HUES64 (cell line): Measurements from ENCODE around the gene MAGEA8.
"Not testable (repeated sequence)": the region's sequence is repeated elsewhere in the genome, so short reads cannot be mapped to it uniquely, and the experiment has no call there.

ENCODE experiments used
- H3K27ac ChIP-seq: 2 replicates; pipeline ENCODE4 v1.7.0; 2013; ENCODE audit warnings: low read depth, low read length, inconsistent platforms
- H3K27me3 ChIP-seq: 2 replicates; pipeline ENCODE4 v1.6.1; 2013; ENCODE audit warnings: mild to moderate bottlenecking, low read length; ENCODE audit not compliant: insufficient read depth
- H3K36me3 ChIP-seq: 2 replicates; pipeline ENCODE4 v1.6.1; 2013; ENCODE audit warnings: mild to moderate bottlenecking, low read length; ENCODE audit not compliant: insufficient read depth
- H3K4me1 ChIP-seq: 2 replicates; pipeline ENCODE4 v1.6.1; 2013; ENCODE audit warnings: mild to moderate bottlenecking, low read length, moderate library complexity; ENCODE audit not compliant: insufficient read depth
- H3K4me3 ChIP-seq: 2 replicates; pipeline ENCODE4 v1.5.1; 2013; ENCODE audit warnings: mild to moderate bottlenecking, low read length, moderate library complexity
- H3K9ac ChIP-seq: 2 replicates; pipeline ENCODE4 v1.6.1; 2013; ENCODE audit warnings: mild to moderate bottlenecking, low read depth, low read length
- H3K9me3 ChIP-seq: 2 replicates; pipeline ENCODE4 v1.6.1; 2013; ENCODE audit warnings: low read depth, low read length; ENCODE audit not compliant: insufficient read depth
- WGBS: fragments of 150-250, 120-280 bp; methylation state at CpG from one replicate; pipeline ENCODE4 v1.1.7; 2013; ENCODE audit warnings: missing lambda C conversion rate; 5-methylcytosine and 5-hydroxymethylcytosine counted together

The MAGEA8 gene

GRCh38 chrX:149928635-149929034, 47.7 kb downstream of the MAGEA8 start:
- H3K27ac ChIP-seq, H3K9ac ChIP-seq, H3K4me3 ChIP-seq, H3K36me3 ChIP-seq, H3K4me1 ChIP-seq, H3K27me3 ChIP-seq, H3K9me3 ChIP-seq: not testable (repeated sequence)
- no CpG with 5 or more reads among the region's 1 CpG for WGBS

GRCh38 chrX:149929400-149929799, 48.4 kb downstream of the MAGEA8 start, which contains the start of gene HSFX4:
TSS of gene HSFX4 (plus strand) at chrX:149929573. CDS start at chrX:149929645, 72 bp downstream.
- H3K4me1 ChIP-seq, H3K36me3 ChIP-seq, H3K9ac ChIP-seq, H3K27ac ChIP-seq, H3K4me3 ChIP-seq, H3K9me3 ChIP-seq, H3K27me3 ChIP-seq: not testable (repeated sequence)
- no CpG with 5 or more reads among the region's 7 CpGs for WGBS

DNA sequence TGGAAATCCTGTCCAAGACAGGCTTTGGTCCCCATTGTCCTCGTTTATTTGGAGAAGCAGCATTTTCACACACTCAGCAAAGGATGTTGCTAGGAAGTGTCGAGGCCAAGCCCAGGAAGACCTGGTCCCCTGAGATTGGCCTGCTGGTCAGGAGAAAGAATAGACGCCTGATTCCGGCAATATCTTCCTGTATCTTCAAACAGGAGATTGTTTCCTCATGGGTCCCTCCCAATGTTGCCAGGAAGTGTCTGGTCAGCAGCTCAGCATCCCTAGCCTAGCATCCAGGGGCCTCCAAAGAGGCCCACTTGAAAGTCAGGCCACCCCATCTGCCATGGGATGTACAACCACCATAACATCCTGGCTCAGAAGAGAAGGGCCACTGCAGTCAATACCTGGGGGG, 50.4 kb downstream of the MAGEA8 start:
- WGBS, result no CpG with 5 or more reads among the region's 4 CpGs
- H3K36me3 ChIP-seq, H3K4me1 ChIP-seq, H3K9me3 ChIP-seq, H3K27me3 ChIP-seq, H3K4me3 ChIP-seq, H3K27ac ChIP-seq, H3K9ac ChIP-seq: not testable (repeated sequence)

GRCh38 chrX:149932150-149932549, 51.2 kb downstream of the MAGEA8 start:
- H3K36me3 ChIP-seq, H3K4me3 ChIP-seq, H3K27me3 ChIP-seq, H3K9me3 ChIP-seq, H3K27ac ChIP-seq, H3K4me1 ChIP-seq, H3K9ac ChIP-seq: not testable (repeated sequence)
- 75% methylated on average over 2 of the region's 2 CpGs for WGBS

DNA sequence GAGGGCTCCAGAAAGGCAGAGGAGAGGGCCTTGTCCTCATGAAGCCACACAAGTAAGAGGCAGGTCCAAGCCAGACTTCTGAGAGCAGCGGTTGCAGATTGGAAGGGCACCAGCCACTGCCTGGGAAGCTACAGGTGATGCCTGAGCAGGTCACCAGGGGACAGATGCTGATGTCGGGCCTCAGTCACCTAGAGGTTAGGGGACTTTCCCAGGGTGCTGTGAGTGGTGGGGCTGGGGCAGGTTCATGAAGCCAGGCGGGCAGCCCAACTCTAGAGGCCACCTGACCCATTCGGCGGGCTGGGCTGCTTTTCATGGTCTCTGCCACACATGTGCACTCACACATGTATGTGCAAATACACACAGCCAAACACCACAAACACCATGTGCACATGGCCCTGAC, 52.0 kb downstream of the MAGEA8 start:
- not testable (repeated sequence) for H3K4me1 ChIP-seq, H3K4me3 ChIP-seq, H3K9me3 ChIP-seq, H3K27me3 ChIP-seq, H3K27ac ChIP-seq, H3K36me3 ChIP-seq, H3K9ac ChIP-seq
- 100% methylated on average over 1 of the region's 5 CpGs for WGBS

- 95% methylated on average over 9 of the region's 21 CpGs for WGBS
- H3K4me1 ChIP-seq, result not testable (repeated sequence)
Observed at GRCh38 chrX:149933547-149933946, 52.6 kb downstream of the MAGEA8 start.

More at GRCh38 chrX:149933547-149933946, 52.6 kb downstream of the MAGEA8 start:
- H3K27ac ChIP-seq, H3K9me3 ChIP-seq, H3K36me3 ChIP-seq, H3K27me3 ChIP-seq, H3K4me3 ChIP-seq, H3K9ac ChIP-seq: not testable (repeated sequence)
